HL-60/S4 treated with phorbol 12-myristate 13-acetate at 8.2 ng/mL for 4 days and 3 days (cell line): Measurements from ENCODE around the gene MAP6.

Experiments
- in situ Hi-C: fragments of 300-500 bp; cut with MboI; formaldehyde crosslinking; loops from 2 replicates; pipeline ENCODE4 v1.15.0; 2022; ENCODE audit warnings: low sequenced_read_pairs

The MAP6 gene

DNA sequence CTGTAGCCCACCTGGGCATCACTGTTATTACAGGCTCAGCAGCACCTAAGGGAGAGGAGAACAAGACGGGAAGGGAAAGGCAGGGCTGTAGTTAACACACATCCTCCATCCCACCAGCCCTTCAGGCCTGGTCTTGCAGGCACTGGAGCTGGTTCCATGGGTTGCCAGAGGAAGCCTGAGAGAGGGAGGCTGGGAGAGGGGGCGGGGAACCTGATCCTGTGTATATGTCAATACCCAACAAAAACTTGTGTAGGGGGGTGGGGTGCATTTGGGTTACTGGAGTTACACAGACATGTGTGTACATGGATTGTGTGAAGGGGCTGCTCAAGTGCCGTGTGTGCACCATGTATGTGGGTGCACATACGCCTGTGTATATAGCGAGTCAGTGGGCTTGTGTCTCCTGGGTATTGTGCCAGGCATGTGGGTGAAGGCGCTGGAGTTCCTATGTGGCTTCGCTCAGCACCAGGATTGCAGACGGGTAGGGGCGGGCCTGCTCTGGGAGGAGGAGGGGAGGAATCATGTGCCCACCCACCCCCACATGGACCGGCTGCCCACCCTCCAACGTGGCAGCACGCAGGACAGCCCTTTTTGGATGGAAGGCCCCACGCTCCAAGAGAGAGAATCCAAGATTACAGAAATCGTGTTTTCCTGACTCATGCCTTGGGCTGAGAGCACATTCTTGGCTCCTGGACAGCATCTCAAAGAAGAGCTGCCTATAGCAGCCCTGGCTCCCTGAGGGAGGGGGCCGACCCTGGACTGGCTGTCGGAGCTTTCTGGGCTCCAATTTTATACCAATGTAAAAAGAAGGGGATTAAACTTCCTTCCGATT, 111.0 kb downstream of the MAP6 start:
- in situ Hi-C loops: no loop called here

DNA sequence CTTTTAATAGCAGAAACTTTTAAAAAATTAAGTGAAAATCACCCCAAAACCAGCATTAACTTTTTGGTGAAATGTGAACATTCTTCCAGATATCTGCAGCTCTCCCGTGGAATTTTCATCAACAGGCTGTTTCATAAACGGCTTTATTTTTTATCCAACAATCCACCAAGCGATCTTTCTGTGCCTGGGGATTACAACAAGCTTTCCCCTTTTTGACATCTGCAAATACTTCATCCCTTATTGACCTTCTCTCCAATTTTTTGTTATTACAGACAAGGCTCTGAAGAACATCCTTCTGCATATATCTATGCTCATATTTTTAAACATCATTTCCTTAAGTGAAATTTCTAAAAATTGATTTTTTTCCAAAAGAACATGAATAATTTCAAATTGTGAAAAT, 112.6 kb downstream of the MAP6 start:
- in situ Hi-C loops: no loop called here

DNA sequence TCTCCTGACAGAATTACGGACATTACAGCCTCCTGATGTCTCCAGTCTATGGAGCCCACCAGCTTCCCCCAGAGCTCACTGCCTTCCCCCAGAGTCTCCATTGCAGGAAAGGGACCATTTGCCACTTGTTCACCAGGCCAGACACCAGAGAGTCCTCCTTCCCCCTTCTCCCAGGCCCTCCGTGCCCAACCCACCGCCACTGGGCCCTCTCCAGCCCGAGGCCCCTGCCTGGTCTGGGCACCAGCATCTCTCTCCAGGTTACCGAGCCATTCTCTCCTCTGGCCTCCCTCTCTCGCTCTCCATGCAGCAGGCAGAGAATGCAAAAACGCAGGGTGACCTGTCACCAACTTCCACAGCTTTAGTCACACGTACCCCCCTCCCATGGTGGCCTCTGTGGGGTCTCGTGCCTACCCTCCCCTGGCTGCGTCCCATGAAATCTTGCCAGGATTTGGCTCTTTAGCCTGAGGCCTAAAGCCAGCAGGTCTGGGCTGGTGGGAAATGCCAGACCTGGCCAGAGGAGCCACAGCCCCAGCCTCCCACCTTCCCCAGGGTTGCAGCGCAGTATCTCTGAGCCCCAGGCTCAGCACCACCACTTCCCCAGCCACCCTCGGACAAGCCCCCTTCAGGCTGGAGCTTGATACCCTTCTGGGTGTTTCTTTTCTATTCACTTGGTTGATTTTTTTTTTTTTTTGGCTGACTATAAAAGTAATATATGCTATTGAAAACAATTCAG, 113.6 kb downstream of the MAP6 start:
- in situ Hi-C loops: no loop called here

DNA sequence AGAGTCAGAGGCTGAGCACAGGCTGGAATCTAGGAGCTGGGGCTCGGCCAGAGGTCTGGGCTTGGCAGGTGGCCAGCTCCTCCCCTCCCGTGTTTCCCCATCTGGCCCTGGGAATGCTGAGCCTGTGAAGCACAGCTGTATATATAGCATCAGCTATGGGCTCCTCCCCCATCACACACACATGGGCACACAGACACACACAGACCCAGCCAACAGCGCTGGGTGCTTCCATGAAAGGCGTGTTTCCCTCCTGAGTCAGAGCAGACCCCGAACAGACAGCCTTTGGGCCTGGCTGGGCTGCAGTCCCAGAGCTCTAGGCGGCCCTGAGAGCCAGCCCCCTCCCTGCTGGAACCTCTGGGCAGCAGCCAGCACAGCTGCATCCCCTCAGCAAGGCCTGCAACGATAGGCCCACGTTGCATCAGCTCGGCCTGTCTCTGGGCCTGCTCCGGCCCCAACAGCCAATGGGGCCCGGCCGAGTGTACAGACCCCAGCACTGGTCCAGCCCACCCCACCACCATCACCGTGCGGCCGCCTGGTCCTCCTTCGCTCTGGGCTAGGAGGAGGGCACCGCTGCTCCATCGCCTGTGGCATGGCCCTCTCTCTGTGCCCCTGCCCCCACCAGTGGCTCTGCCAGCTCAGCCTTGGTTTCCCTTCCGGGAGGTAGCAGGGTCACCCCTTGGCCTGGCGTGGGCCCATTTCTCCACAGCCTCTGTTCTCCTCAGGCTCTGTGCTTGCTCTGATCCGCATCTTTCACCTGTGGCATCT, 114.4 kb downstream of the MAP6 start:
- in situ Hi-C loops: no loop called here

DNA sequence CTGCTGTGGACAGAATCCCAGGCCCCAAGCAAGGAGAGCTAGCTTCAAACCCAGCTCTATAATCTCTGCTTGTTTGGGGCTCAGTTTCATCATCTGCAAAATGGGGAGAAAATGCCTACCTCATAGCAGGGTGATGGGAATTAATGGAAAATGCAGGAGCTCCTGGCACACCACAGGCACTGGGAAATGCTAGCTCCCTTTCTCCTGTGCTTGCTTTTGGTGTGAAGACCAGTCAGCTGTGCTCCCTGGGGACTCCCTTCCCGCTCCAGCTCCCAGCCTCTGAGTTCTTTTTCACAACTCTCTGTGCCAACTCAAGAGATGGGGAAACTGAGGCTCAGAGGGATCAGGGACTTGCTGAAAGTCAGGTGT, 115.0 kb downstream of the MAP6 start:
- in situ Hi-C loops: no loop called here

DNA sequence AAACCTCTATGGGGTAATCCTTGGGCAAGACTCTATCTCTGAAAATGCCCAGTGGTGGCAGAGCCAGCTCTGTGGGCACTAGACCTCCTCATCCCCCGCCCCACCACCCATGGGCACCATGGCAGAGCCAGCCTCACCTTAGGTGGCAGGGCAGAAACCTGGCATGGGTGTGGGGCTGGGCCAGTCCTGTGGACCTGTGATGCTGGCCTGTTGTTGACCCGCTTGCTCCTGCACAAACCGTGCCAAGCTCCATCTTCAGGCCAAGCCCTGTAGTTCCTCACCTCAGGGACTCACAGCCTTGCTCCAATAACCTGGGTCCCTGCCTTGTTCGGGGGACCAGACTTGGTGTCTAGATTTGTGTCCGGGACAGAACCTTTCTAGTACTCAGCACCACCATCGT, 115.7 kb downstream of the MAP6 start:
- in situ Hi-C loops: no loop called here

DNA sequence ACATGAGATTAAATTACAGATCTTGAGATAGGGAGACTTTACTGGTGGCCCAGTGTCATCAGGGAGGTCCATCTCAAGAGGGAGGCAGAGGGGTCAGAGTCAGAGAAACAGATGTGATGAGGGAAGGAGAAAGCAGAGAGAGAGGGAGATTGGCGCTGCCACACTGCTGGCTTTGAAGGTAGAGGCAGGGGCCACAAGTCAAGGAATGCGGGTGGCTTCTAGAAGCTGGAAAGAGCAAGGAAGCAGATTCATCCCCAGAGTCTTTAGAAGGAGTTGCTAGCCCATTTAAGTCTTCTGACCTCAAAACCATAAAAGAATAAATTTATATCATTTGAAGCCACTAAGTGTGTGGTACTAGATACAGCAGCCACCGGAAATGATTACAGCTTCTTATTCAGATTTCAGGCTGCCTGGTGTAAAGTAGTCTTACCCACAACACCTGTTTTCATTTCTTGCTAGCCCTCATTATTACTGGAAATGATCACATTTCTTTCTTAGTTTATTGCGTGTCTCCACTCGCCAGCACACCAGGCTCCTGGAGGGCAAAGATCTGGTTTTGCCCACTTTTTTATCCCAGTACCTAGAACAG, 119.4 kb downstream of the MAP6 start:
- in situ Hi-C loops: no loop called here

DNA sequence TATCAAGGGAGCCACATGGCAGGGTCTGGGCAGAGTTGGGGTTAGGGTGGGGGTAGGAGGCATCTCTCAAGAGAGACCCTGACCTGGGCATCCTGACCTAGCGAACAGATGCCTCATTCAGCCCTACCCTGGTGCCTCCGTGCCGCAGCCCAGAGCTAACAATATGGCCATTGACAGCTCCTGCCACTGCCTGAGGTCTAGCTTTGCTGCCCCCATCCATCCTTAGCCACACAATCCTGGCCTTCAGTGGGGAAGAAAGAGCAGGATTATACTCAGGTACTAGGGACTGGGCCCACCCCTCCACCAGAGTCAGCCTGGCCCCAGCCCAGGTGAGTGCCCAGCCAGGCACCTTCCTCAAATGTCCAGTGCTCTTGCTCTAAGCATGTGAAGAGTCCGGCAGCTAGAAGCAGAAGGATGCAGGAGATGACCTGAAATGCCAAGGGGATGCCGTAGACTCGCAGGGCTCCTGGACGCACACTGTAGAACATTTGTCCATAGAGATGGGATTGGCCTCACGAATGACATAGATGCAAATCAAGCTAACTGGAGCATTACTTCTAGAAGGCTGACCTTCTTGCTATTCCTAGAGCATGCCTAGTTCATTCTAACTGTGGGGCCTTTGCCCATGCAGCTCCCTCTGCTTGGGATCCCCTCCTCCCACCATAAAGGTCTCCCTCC, 120.1 kb downstream of the MAP6 start:
- in situ Hi-C loops: no loop called here

DNA sequence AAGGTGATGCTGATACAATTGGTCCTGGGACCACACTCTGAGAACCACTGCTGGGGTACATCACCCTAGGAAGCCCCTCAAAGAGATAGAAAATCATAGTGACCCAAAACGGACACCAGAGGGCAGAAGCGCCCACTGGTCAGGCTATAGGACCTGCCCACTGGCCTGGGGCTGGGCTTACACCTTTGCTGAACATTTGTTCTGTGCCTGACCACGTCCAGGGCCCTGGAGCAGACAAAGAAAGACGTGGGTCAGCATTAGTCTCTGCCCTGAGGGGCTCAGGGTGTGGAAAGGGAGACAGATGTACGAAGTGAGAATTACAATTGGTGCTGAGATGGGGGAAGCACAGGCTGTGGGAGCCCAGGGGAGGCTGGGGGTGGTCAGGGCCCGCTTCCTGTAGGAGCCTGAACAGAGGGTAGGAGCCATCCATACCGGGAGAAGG, 121.2 kb downstream of the MAP6 start:
- in situ Hi-C loops: no loop called here

DNA sequence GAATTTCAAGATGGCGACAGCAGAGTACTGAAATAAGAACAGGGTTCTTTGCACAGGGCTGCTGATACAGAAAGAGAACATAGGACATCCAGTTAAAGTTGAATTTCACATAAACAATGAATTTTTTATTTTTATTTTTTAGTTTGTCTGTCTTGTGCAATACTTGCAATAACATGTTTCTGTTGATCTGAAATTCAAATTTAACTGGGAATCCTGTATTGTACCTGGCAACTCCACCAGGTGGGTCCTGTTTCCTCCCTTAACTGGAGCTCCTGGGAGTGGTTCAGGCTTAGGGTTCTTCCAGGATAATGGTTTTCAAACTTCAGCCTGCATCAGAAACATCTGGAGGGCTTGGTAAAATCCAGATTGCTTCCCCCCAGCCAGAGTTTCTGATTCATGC, 121.7 kb downstream of the MAP6 start:
- in situ Hi-C loops: no loop called here

DNA sequence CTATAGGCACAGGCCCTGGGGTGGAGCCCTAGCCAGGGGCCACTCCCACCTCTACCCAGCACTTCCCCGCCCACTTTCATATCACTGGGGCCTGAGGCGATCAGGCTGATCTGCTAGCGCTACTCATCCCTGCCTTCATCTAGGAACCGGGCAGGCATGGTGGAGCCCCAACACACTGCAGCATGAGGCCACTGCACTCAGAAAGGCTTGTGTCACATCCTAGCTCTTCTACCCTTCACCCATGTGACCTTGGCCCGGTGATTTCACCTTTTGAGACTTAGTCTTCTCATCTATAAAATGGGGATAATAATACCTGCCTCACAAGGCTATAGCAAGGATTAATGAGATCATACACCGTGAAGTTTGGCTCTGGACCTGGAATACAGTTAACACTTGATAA, 125.0 kb downstream of the MAP6 start:
- in situ Hi-C loops: no loop called here

DNA sequence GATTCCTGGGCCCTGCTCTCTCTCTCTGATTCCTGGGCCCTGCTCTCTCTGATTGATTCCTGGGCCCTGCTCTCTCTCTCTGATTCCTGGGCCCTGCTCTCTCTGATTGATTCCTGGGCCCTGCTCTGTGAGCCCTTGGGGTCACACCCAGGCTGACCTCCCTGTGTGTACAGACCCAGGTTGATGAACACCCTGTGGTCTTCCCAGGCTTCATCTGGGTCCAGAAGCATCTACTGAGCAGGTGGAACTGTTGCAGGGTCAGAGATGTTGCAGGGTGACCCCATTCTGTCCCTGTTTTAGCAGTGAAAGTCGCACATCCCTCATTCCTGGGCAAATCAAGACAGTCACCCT, 126.8 kb downstream of the MAP6 start:
- in situ Hi-C loops: no loop called here

DNA sequence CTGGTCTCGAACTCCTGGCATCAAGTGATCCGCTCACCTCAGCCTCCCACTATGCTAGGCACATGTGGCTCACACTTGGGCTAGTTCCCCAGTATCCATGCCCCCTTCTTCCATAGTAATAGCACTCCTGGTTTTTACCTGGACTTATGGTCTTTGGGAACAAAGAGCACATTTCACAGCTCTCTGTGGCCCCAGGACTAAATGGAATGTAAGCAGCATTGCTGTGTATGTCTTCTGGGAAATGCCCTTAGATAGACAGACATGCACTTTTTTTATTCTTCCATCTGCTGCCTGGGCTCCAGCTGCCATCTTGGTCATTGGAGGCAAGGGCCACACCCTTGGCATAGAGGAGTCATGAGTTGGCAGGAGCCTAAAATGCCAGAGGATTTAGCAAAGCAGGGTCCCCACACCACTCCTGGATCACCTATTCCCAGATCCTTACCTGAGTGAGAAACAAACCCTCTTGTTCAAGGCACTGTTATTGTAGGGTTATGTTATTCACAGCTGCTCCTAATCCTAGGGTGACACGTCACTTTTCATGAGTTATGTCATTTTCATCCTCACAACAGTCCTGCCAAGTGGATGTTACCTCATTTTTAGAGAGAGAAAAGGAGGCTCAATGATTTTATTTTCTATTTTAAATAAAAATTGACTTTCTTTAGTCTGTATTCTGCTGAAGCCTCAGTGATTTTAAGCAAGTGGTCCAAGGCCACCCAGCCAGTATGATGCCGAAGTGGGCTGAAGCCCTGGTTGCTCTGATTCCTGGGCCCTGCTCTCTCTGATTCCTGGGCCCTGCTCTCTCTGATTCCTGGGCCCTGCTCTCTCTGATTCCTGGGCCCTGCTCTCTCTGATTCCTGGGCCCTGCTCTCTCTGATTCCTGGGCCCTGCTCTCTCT, 127.4 kb downstream of the MAP6 start:
- in situ Hi-C loops: no loop called here

DNA sequence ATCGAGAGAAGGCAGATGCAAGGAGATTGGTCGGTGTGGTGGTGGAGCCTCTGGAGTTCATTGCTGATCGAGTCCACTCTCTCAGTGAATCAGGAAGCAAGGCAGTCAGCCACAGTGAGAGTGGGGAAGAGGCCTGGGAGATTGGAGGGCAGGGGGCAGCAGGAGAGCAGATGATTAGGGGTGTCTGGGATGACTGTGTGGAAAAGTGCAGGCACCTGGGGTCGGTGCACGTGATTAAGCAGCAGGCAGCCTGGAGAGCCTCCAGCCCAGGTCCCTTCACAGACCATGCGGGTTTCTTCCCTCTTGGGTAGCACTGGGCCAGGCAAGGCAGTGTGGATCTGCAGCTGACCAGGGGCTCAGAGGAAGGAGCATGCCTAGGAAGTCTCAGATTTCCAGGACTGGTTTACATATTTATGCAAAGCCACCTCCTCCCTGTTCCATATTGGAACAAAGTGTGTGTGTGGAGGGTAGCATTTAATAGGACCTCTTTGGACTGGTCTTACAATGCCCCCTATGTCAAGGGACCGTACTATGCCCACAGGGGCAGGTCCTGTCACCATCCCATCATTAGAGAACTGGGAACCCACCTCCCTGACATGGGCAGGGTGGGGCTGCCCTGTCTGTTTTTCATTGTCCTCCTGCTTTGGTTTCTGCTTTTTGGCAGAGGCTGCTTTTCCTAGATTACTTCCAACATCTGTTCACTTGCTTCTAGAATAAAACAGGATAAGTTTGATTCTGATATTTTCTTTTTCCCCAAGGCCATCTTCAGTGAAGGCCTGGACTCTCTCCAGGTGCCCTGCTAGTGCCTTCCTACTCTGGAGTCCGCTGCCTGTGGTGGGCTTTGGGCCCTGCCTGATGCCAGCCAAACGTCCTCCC, 129.1 kb downstream of the MAP6 start:
- in situ Hi-C loops: no loop called here

DNA sequence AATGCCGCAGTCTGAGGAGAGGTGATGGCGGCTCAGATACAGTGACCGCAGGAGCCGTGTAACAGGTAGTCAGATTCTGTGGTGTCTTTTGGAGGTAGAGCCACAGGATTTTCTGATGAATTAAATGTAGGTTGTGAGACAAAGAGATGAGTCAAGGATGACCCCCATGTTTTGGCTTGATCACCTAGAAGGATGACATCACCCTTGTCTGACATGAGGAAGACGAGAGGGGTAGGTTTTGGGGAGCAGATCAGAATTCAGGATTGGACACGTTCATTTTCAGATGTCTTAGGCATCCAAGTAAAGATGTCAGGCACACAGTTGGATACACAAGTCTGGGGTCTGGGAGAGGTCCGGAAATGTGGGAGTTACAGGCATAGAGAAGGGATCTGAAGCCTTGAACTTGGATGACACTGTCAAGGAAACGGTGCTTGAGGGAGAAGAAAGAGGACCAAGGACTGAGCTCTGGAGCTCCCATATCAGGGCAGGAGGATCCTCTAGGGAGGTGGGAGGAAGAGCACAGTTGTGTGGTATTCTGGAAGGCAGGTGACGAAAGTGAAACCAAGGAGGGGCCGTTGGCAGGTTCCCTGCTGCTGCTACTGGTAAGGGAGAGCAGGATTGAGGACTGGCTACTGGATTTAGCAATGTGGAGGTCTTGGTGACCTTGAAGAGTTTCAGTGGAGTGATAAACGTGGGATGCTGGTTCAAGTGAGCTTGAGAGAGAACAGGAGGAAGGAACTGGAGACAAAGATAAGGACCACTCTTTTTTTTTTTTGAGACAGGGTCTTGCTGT, 130.5 kb downstream of the MAP6 start:
- in situ Hi-C loops: no loop called here

DNA sequence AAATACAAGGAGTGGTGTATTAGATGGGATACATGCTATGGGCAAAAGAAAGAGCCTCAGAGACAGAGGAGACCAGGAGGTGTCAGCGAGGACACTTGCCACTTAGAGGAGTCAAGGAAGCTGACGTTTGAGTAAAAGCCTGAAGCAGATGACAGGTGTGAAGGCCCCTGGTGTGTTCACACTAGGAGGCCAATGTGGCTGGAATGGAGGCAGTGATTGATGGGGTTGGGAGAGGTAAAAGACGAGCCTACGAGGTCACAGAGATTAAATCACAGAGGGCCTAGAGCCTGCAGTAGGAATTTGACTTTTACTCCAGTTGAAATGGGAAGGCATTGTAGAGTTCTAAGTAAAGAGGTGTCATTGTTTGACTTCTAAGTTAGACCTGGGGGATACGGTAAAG, 131.1 kb downstream of the MAP6 start:
- in situ Hi-C loops: no loop called here
